Thoracic aorta (tissue), 2 donors: Measurements from ENCODE around the gene EEF1B2. TPM values are rescaled to one million over a fixed set of nuclear protein-coding genes. Genes with fewer than 3 reads are reported as not detected.

Experiments used
- ATAC-seq: fragments of 150-250 bp; one replicate; pipeline ENCODE4 v1.8.0; 2017; ENCODE audit warnings: low read depth; ENCODE audit not compliant: insufficient number of reproducible peaks, low FRiP score
- DNase-seq: peaks from one replicate; pipeline ENCODE4 v3.0.0-alpha.2; 2020; ENCODE audit warnings: low spot score
- H3K27ac ChIP-seq, 2 donors: fragments of 200-600 bp; sonication (generic); 1 replicate in 1 of 2; 2 replicates in 1 of 2; pipeline ENCODE4 v1.5.1; 2016; ENCODE audit warnings: mild to moderate bottlenecking in 2 of 2, moderate library complexity in 2 of 2
- H3K27me3 ChIP-seq: fragments of 200-600 bp; sonication (generic); replicated peaks from 2 replicates; pipeline ENCODE4 v1.6.0; 2016; ENCODE audit warnings: mild to moderate bottlenecking; ENCODE audit not compliant: insufficient read depth
- H3K36me3 ChIP-seq: fragments of 200-600 bp; sonication (generic); one replicate; pipeline ENCODE4 v1.5.1; 2016
- H3K4me1 ChIP-seq, 2 donors: fragments of 200-600 bp; sonication (generic); 1 replicate in 1 of 2; 2 replicates in 1 of 2; pipeline versions ENCODE4 v1.5.1 to v1.6.0; 2016; ENCODE audit warnings: low read depth in 2 of 2, mild to moderate bottlenecking in 1 of 2; ENCODE audit not compliant: control insufficient read depth in 1 of 2
- H3K4me3 ChIP-seq: fragments of 200-600 bp; sonication (generic); 2 replicates; pipeline ENCODE4 v1.5.1; 2016; ENCODE audit warnings: mild to moderate bottlenecking
- H3K9me3 ChIP-seq: fragments of 200-600 bp; sonication (generic); 2 replicates; pipeline ENCODE4 v1.5.1; 2016
- CTCF ChIP-seq: fragments of 200-600 bp; sonication (generic); IDR thresholded peaks from one replicate; pipeline ENCODE4 v1.5.1; 2019; ENCODE audit warnings: antibody characterized with exemption
- total RNA-seq, 2 donors: library from RNA; depleted of rRNA; stranded (reverse); fragments of >200 nt; gene quantifications; one replicate each; pipeline versions ENCODE4 v1.1.0 to v1.2.3, GENCODE V29; 2016

The EEF1B2 gene
- total RNA-seq, 2 donors from 2014 or later: 123 to 215 TPM

GRCh38 chr2:206208900-206209299 lies 49.2 kb downstream of the EEF1B2 start:
- Histone ChIP-seq H3K27me3 (no peaks in the 10 kb centered on the region), H3K36me3 (no peaks in the 10 kb centered on the region), H3K4me3 (no peak overlapping the region), H3K27ac (no peak overlapping the region), H3K4me1 (no peaks in the 10 kb centered on the region), H3K9me3 (no peaks in the 10 kb centered on the region)
- TF ChIP-seq CTCF: no peak
- ATAC-seq (no peak), DNase-seq (no peak)

- no peaks in the 10 kb centered on the region for H3K4me1 ChIP-seq
- DNase-seq (no peak), ATAC-seq (no peak)
- TF ChIP-seq CTCF: no peak
- H3K27me3 ChIP-seq: no peaks in the 10 kb centered on the region
- no peak overlapping the region for H3K27ac ChIP-seq
- H3K36me3 ChIP-seq: no peaks in the 10 kb centered on the region
- H3K4me3 ChIP-seq: no peak overlapping the region
- H3K9me3 ChIP-seq: no peaks in the 10 kb centered on the region
Measured at GRCh38 chr2:206211657-206212255, 52.1 kb downstream of the EEF1B2 start.

Other genes starting within 250 kb of the EEF1B2 start
- 10 to 100 TPM; 24.4 to 25.5 TPM for gene INO80D, start 73.7 kb upstream of the EEF1B2 start, total RNA-seq
- 100 to 1,000 TPM in 1 of 2 donors, 10 to 100 TPM in 1; 63.0 to 115 TPM for gene NDUFS1, start 451 bp upstream of the EEF1B2 start, total RNA-seq
- 10 to 100 TPM; 12.7 to 18.3 TPM for gene ZDBF2, start 114.8 kb downstream of the EEF1B2 start, total RNA-seq